Thyroid gland (tissue), 4 donors: ENCODE data around the gene ZAR1L. TPM values are rescaled to one million over a fixed set of nuclear protein-coding genes. Genes with fewer than 3 reads are reported as not detected.

Source experiments
- DNase-seq, 2 donors: peaks; one replicate each; pipeline ENCODE4 v3.0.0-alpha.2; 2019
- H3K27ac ChIP-seq, 3 donors: fragments of 200-600 bp; sonication (generic); 1 replicate in 2 of 3; 2 replicates in 1 of 3; pipeline ENCODE4 v1.5.1; 2016 to 2019; ENCODE audit warnings: mild to moderate bottlenecking in 1 of 3, moderate library complexity in 1 of 3
- H3K27me3 ChIP-seq: fragments of 200-600 bp; sonication (generic); one replicate; pipeline ENCODE4 v1.5.1; 2019
- H3K36me3 ChIP-seq, 2 donors: fragments of 200-600 bp; sonication (generic); one replicate each; pipeline ENCODE4 v1.5.1; 2016 to 2019
- H3K4me1 ChIP-seq, 2 donors: fragments of 200-600 bp; sonication (generic); one replicate each; pipeline ENCODE4 v1.5.1; 2017 to 2019
- H3K4me3 ChIP-seq, 3 donors: fragments of 200-600 bp; sonication (generic); replicated peaks in 1 of 3; 1 replicate in 2 of 3; 2 replicates in 1 of 3; pipeline ENCODE4 v1.5.1; 2016; ENCODE audit warnings: mild to moderate bottlenecking in 1 of 3
- H3K9me3 ChIP-seq: fragments of 200-600 bp; sonication (generic); one replicate; pipeline ENCODE4 v1.5.1; 2017
- CTCF ChIP-seq, 6 experiments: fragments of 200-600 bp in 3 of 6; fragments of 450-650 bp in 3 of 6; sonication (generic) in 3 of 6; IDR thresholded peaks; one replicate each; pipeline ENCODE4 v1.5.1; 2016 to 2019; ENCODE audit warnings: antibody characterized with exemption in 6 of 6, mild to moderate bottlenecking in 2 of 6, inconsistent platforms in 1 of 6, moderate library complexity in 1 of 6
- POLR2A ChIP-seq, 2 donors: fragments of 450-650 bp; IDR thresholded peaks; one replicate each; pipeline ENCODE4 v1.6.1; 2017; ENCODE audit warnings: antibody characterized with exemption in 2 of 2, mild to moderate bottlenecking in 2 of 2, moderate library complexity in 1 of 2
- WGBS, 2 donors: methylation state at CpG; one replicate each; pipeline ENCODE4 v1.1.5; 2017; 5-methylcytosine and 5-hydroxymethylcytosine counted together
- intact Hi-C: fragments of 100-400 bp; cut with DNase I; formaldehyde crosslinking; loops from one replicate; pipeline ENCODE4 v1.15.1; 2023
- total RNA-seq, 4 donors: library from RNA; depleted of rRNA; stranded (reverse); fragments of >200 nt; gene quantifications; one replicate each; pipeline ENCODE4 v1.2.3, GENCODE V29; 2016

ZAR1L gene
- total RNA-seq, 4 donors from 2014 or later = not detected

GRCh38 chr13:32259116-32259515, 56.0 kb downstream of the ZAR1L start:
- no peaks in the 10 kb centered on the region for H3K36me3 ChIP-seq
- no peaks in the 10 kb centered on the region for H3K9me3 ChIP-seq
- no peaks in the 10 kb centered on the region for H3K27me3 ChIP-seq
- whole genome bisulfite sequencing, 2 donors = 95 to 100% methylated on average over 1 of the region's 1 CpG
- TF ChIP-seq CTCF (IDR thresholded peaks at IDR 0.05) (no peak), POLR2A (IDR thresholded peaks at IDR 0.05) (no peak)
- H3K27ac ChIP-seq = no peak overlapping the region
- H3K4me1 ChIP-seq = peaks cover 7 to 8% of the 10 kb centered on the region in 2 donors
- no peak for DNase-seq
- intact Hi-C loops = no loop called here
- no peak overlapping the region for H3K4me3 ChIP-seq

GRCh38 chr13:32257649-32258048, 57.5 kb downstream of the ZAR1L start:
- no peak overlapping the region for H3K4me3 ChIP-seq
- intact Hi-C loops = no loop called here
- peaks cover 6 to 7% of the 10 kb centered on the region in 2 donors for H3K4me1 ChIP-seq
- TF ChIP-seq CTCF (IDR thresholded peaks at IDR 0.05) = no peak
- no peak for DNase-seq
- no peak overlapping the region for H3K27ac ChIP-seq
- no peaks in the 10 kb centered on the region for H3K27me3 ChIP-seq
- no peaks in the 10 kb centered on the region for H3K9me3 ChIP-seq
- H3K36me3 ChIP-seq = no peaks in the 10 kb centered on the region

- WGBS, 2 donors = 79 to 85% methylated on average over 4 of the region's 4 CpGs
Measured at GRCh38 chr13:32256243-32256642, 58.9 kb downstream of the ZAR1L start.

GRCh38 chr13:32255724-32256109, 59.4 kb downstream of the ZAR1L start:
- intact Hi-C loops = no loop called here
- Histone ChIP-seq H3K27ac (peak overlapping the region; percentile 6 to 57 (median 38)), H3K36me3 (peaks cover 0 to 2% of the 10 kb centered on the region in 2 donors), H3K4me3 (no peak overlapping the region), H3K27me3 (no peaks in the 10 kb centered on the region), H3K9me3 (no peaks in the 10 kb centered on the region), H3K4me1 (peaks cover 0 to 2% of the 10 kb centered on the region in 2 donors)
- TF ChIP-seq POLR2A (IDR thresholded peaks at IDR 0.05) = peak in 1 of 2 donors; percentile 14
- no peak for TF ChIP-seq CTCF (IDR thresholded peaks at IDR 0.05)
- WGBS, 2 donors = 81% methylated on average over 6 of the region's 6 CpGs
- DNase-seq = no peak

More at GRCh38 chr13:32256243-32256642, 58.9 kb downstream of the ZAR1L start:
- Histone ChIP-seq H3K9me3 (no peaks in the 10 kb centered on the region), H3K4me3 (no peak overlapping the region), H3K27ac (peak overlapping the region in 2 of 3 donors; percentile 6 to 57), H3K36me3 (peaks cover 0 to 2% of the 10 kb centered on the region in 2 donors), H3K4me1 (peaks cover 0 to 5% of the 10 kb centered on the region in 2 donors), H3K27me3 (no peaks in the 10 kb centered on the region)
- intact Hi-C loops = no loop called here
- TF ChIP-seq POLR2A (IDR thresholded peaks at IDR 0.05) (no peak), CTCF (IDR thresholded peaks at IDR 0.05) (no peak)
- DNase-seq = no peak

GRCh38 chr13:32254916-32255723, 60.0 kb downstream of the ZAR1L start:
- Histone ChIP-seq H3K27ac (peak overlapping the region; percentile 30 to 57 (median 38)), H3K4me3 (no peak overlapping the region), H3K27me3 (no peaks in the 10 kb centered on the region), H3K9me3 (no peaks in the 10 kb centered on the region), H3K36me3 (peaks cover 0 to 2% of the 10 kb centered on the region in 2 donors), H3K4me1 (no peaks in the 10 kb centered on the region)
- intact Hi-C loops = no loop called here
- TF ChIP-seq POLR2A (IDR thresholded peaks at IDR 0.05) (no peak), CTCF (IDR thresholded peaks at IDR 0.05) (no peak)
- no peak for DNase-seq
- WGBS, 2 donors = 73 to 78% methylated on average over 10 of the region's 10 CpGs
